HEK293 (cell line): ENCODE data around the gene C1QTNF1.
A peak's percentile ranks its signal among the peaks of the same experiment; 100 is the strongest.

ENCODE experiments used
- CTCF ChIA-PET: fragments of 350-600 bp; formaldehyde crosslinking; extraction: SDS; loops from one replicate; lab custom pipeline; 2021; ENCODE audit warnings: antibody characterized with exemption; lab: Yijun Ruan, JAX
- POLR2A ChIA-PET: fragments of 300-600 bp; formaldehyde crosslinking; extraction: SDS; loops from one replicate; lab custom pipeline; 2020; ENCODE audit warnings: antibody characterized with exemption, inconsistent platforms; lab: Yijun Ruan, JAX
- H3K27ac ChIP-seq: fragments of 200-500 bp; sonication (Bioruptor generic); 2 replicates; pipeline ENCODE4 v1.5.1; 2014; ENCODE audit warnings: low read depth, low read length, control low read depth, inconsistent platforms; ENCODE audit errors: extremely low read depth
- H3K36me3 ChIP-seq, 2 experiments: fragments of 200-500 bp in 1 of 2; sonication (Bioruptor generic) in 1 of 2; 1 replicate in 1 of 2; 2 replicates in 1 of 2; pipeline ENCODE4 v1.5.1; 2014 to 2017; ENCODE audit warnings: inconsistent platforms in 2 of 2, low read length in 2 of 2; ENCODE audit not compliant: control insufficient read depth in 2 of 2, insufficient read depth in 1 of 2
- H3K4me1 ChIP-seq: fragments of 200-500 bp; sonication (Bioruptor generic); 2 replicates; pipeline ENCODE4 v1.5.1; 2014; ENCODE audit warnings: mild to moderate bottlenecking, low read length, inconsistent platforms; ENCODE audit not compliant: control insufficient read depth, insufficient read depth
- H3K4me3 ChIP-seq: 2 replicates; pipeline ENCODE4 v1.5.1; 2011; ENCODE audit warnings: low read depth, mild to moderate bottlenecking, control low read depth, low read length, moderate library complexity
- H3K9me3 ChIP-seq: fragments of 200-500 bp; sonication (Bioruptor generic); 2 replicates; pipeline ENCODE4 v1.5.1; 2014; ENCODE audit warnings: low read depth, low read length, inconsistent platforms; ENCODE audit not compliant: control insufficient read depth, insufficient read depth
- GLI4 ChIP-seq: fragments of 450-650 bp; formaldehyde crosslinking; IDR thresholded peaks from 2 replicates; pipeline ENCODE4 v1.5.1; 2016; ENCODE audit warnings: missing biosample characterization, missing genetic modification characterization
- KLF8 ChIP-seq: fragments of 450-650 bp; formaldehyde crosslinking; IDR thresholded peaks from 2 replicates; pipeline ENCODE4 v1.5.1; 2016; ENCODE audit warnings: missing biosample characterization, missing genetic modification characterization
- RBAK ChIP-seq: fragments of 450-650 bp; formaldehyde crosslinking; IDR thresholded peaks from 2 replicates; pipeline ENCODE4 v1.5.1; 2016; ENCODE audit warnings: missing biosample characterization, missing genetic modification characterization
- SCRT1 ChIP-seq: fragments of 450-650 bp; formaldehyde crosslinking; IDR thresholded peaks from 2 replicates; pipeline ENCODE4 v1.5.1; 2016; ENCODE audit warnings: missing biosample characterization, missing genetic modification characterization, borderline replicate concordance
- SCRT2 ChIP-seq: fragments of 450-650 bp; formaldehyde crosslinking; IDR thresholded peaks from 2 replicates; pipeline ENCODE4 v1.5.1; 2016; ENCODE audit warnings: missing biosample characterization, missing genetic modification characterization
- WT1 ChIP-seq: fragments of 450-650 bp; formaldehyde crosslinking; IDR thresholded peaks from 2 replicates; pipeline ENCODE4 v1.5.1; 2016; ENCODE audit warnings: missing biosample characterization, missing genetic modification characterization
- ZBTB17 ChIP-seq: fragments of 450-650 bp; formaldehyde crosslinking; IDR thresholded peaks from 2 replicates; pipeline ENCODE4 v1.5.1; 2016; ENCODE audit warnings: missing biosample characterization, missing genetic modification characterization
- ZBTB26 ChIP-seq: fragments of 450-650 bp; formaldehyde crosslinking; optimal IDR thresholded peaks from 2 replicates; pipeline ENCODE3; 2016; ENCODE audit warnings: missing biosample characterization, mild to moderate bottlenecking, missing genetic modification characterization
- ZNF221 ChIP-seq: fragments of 450-650 bp; formaldehyde crosslinking; IDR thresholded peaks from 2 replicates; pipeline ENCODE4 v1.5.1; 2017; ENCODE audit warnings: missing biosample characterization, missing genetic modification characterization, borderline replicate concordance
- ZNF248 ChIP-seq: fragments of 450-650 bp; formaldehyde crosslinking; IDR thresholded peaks from 2 replicates; pipeline ENCODE4 v1.5.1; 2017; ENCODE audit warnings: missing biosample characterization, missing genetic modification characterization
- ZNF366 ChIP-seq: fragments of 450-650 bp; formaldehyde crosslinking; conservative IDR thresholded peaks from 2 replicates; pipeline ENCODE4 v1.5.1; 2016; ENCODE audit warnings: missing biosample characterization, missing genetic modification characterization
- ZNF530 ChIP-seq: fragments of 450-650 bp; formaldehyde crosslinking; IDR thresholded peaks from 2 replicates; pipeline ENCODE4 v1.5.1; 2016; ENCODE audit warnings: low read depth, missing biosample characterization, missing genetic modification characterization
- ZNF558 ChIP-seq: fragments of 450-650 bp; formaldehyde crosslinking; IDR thresholded peaks from 2 replicates; pipeline ENCODE4 v1.5.1; 2016; ENCODE audit warnings: missing biosample characterization, missing genetic modification characterization
- ZNF624 ChIP-seq: fragments of 450-650 bp; formaldehyde crosslinking; IDR thresholded peaks from 2 replicates; pipeline ENCODE4 v1.5.1; 2017; ENCODE audit warnings: missing biosample characterization, missing genetic modification characterization
- ZNF629 ChIP-seq: fragments of 450-650 bp; formaldehyde crosslinking; IDR thresholded peaks from 2 replicates; pipeline ENCODE4 v1.5.1; 2017; ENCODE audit warnings: missing biosample characterization, missing genetic modification characterization
- ZNF654 ChIP-seq: fragments of 450-650 bp; formaldehyde crosslinking; IDR thresholded peaks from 2 replicates; pipeline ENCODE4 v1.5.1; 2016; ENCODE audit warnings: low read depth, missing biosample characterization, missing genetic modification characterization
- ZNF658 ChIP-seq: fragments of 450-650 bp; formaldehyde crosslinking; IDR thresholded peaks from 2 replicates; pipeline ENCODE4; 2016; ENCODE audit warnings: missing biosample characterization, missing genetic modification characterization
- ZNF777 ChIP-seq: fragments of 450-650 bp; formaldehyde crosslinking; IDR thresholded peaks from 2 replicates; pipeline ENCODE4 v1.5.1; 2017; ENCODE audit warnings: missing biosample characterization, missing genetic modification characterization, borderline replicate concordance
- ZSCAN18 ChIP-seq: fragments of 450-650 bp; formaldehyde crosslinking; IDR thresholded peaks from 2 replicates; pipeline ENCODE4 v1.5.1; 2016; ENCODE audit warnings: missing biosample characterization, missing genetic modification characterization
- ZXDB ChIP-seq: fragments of 450-650 bp; formaldehyde crosslinking; IDR thresholded peaks from 2 replicates; pipeline ENCODE4 v1.5.1; 2016; ENCODE audit warnings: missing biosample characterization, missing genetic modification characterization
- TF ChIP-seq, protein P1 (sequence below): fragments of 450-650 bp; formaldehyde crosslinking; IDR thresholded peaks from 2 replicates; pipeline ENCODE4 v1.5.1; 2017; ENCODE audit warnings: missing biosample characterization, missing genetic modification characterization
- TF ChIP-seq, protein P2 (sequence below): fragments of 450-650 bp; formaldehyde crosslinking; IDR thresholded peaks from 2 replicates; pipeline ENCODE4 v1.5.1; 2016; ENCODE audit warnings: missing biosample characterization, missing genetic modification characterization, borderline replicate concordance
- TF ChIP-seq, protein P3 (sequence below): fragments of 450-650 bp; formaldehyde crosslinking; IDR thresholded peaks from 2 replicates; pipeline ENCODE4 v1.5.1; 2016; ENCODE audit warnings: missing biosample characterization, missing genetic modification characterization

C1QTNF1 gene

GRCh38 chr17:79011451-79012147, 12.4 kb upstream of the C1QTNF1 start:
- CTCF ChIA-PET = interaction anchor here (0.6 kb wide), 1 partner anchor 12 kb away, joined by 3 read pairs; no protein-coding TSS in a partner anchor
- Histone ChIP-seq H3K36me3 (peaks cover 0 to 14% of the 10 kb centered on the region in 2 experiments; a peak in 1 of 3 replicates), H3K27ac (no peak overlapping the region), H3K4me1 (peaks cover 9% of the 10 kb centered on the region), H3K4me3 (no peak overlapping the region), H3K9me3 (no peaks in the 10 kb centered on the region)
- no peak for TF ChIP-seq ZNF530
- TF ChIP-seq KLF8 (tag by site-specific recombination) = no peak
- TF ChIP-seq ZXDB (tag by site-specific recombination) = no peak
- TF ChIP-seq ZNF658 (tag by site-specific recombination) = no peak
- TF ChIP-seq ZBTB26 (tag by site-specific recombination) = no peak
- no peak for TF ChIP-seq WT1 (tag by site-specific recombination)
- no peak for TF ChIP-seq ZNF654 (tag by site-specific recombination)
- TF ChIP-seq ZNF221 = no peak
- TF ChIP-seq, protein P1, sequence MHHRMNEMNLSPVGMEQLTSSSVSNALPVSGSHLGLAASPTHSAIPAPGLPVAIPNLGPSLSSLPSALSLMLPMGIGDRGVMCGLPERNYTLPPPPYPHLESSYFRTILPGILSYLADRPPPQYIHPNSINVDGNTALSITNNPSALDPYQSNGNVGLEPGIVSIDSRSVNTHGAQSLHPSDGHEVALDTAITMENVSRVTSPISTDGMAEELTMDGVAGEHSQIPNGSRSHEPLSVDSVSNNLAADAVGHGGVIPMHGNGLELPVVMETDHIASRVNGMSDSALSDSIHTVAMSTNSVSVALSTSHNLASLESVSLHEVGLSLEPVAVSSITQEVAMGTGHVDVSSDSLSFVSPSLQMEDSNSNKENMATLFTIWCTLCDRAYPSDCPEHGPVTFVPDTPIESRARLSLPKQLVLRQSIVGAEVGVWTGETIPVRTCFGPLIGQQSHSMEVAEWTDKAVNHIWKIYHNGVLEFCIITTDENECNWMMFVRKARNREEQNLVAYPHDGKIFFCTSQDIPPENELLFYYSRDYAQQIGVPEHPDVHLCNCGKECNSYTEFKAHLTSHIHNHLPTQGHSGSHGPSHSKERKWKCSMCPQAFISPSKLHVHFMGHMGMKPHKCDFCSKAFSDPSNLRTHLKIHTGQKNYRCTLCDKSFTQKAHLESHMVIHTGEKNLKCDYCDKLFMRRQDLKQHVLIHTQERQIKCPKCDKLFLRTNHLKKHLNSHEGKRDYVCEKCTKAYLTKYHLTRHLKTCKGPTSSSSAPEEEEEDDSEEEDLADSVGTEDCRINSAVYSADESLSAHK = no peak
- no peak for TF ChIP-seq ZNF629
- no peak for TF ChIP-seq ZNF248 (tag by site-specific recombination)
- TF ChIP-seq ZNF366 = no peak
- TF ChIP-seq ZNF777 (tag by site-specific recombination) = no peak
- TF ChIP-seq ZNF624 (tag by site-specific recombination) = no peak
- TF ChIP-seq, protein P2, sequence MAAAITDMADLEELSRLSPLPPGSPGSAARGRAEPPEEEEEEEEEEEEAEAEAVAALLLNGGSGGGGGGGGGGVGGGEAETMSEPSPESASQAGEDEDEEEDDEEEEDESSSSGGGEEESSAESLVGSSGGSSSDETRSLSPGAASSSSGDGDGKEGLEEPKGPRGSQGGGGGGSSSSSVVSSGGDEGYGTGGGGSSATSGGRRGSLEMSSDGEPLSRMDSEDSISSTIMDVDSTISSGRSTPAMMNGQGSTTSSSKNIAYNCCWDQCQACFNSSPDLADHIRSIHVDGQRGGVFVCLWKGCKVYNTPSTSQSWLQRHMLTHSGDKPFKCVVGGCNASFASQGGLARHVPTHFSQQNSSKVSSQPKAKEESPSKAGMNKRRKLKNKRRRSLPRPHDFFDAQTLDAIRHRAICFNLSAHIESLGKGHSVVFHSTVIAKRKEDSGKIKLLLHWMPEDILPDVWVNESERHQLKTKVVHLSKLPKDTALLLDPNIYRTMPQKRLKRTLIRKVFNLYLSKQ = no peak
- no peak for TF ChIP-seq SCRT1
- TF ChIP-seq, protein P3, sequence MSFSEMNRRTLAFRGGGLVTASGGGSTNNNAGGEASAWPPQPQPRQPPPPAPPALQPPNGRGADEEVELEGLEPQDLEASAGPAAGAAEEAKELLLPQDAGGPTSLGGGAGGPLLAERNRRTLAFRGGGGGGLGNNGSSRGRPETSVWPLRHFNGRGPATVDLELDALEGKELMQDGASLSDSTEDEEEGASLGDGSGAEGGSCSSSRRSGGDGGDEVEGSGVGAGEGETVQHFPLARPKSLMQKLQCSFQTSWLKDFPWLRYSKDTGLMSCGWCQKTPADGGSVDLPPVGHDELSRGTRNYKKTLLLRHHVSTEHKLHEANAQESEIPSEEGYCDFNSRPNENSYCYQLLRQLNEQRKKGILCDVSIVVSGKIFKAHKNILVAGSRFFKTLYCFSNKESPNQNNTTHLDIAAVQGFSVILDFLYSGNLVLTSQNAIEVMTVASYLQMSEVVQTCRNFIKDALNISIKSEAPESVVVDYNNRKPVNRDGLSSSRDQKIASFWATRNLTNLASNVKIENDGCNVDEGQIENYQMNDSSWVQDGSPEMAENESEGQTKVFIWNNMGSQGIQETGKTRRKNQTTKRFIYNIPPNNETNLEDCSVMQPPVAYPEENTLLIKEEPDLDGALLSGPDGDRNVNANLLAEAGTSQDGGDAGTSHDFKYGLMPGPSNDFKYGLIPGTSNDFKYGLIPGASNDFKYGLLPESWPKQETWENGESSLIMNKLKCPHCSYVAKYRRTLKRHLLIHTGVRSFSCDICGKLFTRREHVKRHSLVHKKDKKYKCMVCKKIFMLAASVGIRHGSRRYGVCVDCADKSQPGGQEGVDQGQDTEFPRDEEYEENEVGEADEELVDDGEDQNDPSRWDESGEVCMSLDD (tag by site-specific recombination) = no peak
- POLR2A ChIA-PET = no interaction called here

- TF ChIP-seq SCRT1 (peak; percentile 76; the same call in 1 of the 2 replicates), ZNF558 (tag by site-specific recombination) (no peak), GLI4 (tag by site-specific recombination) (no peak), RBAK (tag by site-specific recombination) (no peak), SCRT2 (tag by site-specific recombination) (peak; percentile 91), ZSCAN18 (tag by site-specific recombination) (no peak), ZBTB17 (tag by site-specific recombination) (no peak)
- CTCF ChIA-PET = interaction anchor here (0.6 to 11.1 kb wide), 2 partner anchors 32 to 172 kb away, joined by 3 to 122 read pairs; partner anchors contain the start of gene USP36
- H3K4me3 ChIP-seq = no peak overlapping the region
These were observed 11.3 kb upstream of the C1QTNF1 start for GRCh38 chr17:79012563-79013134.

More at GRCh38 chr17:79012563-79013134, 11.3 kb upstream of the C1QTNF1 start:
- POLR2A ChIA-PET = no interaction called here
- Histone ChIP-seq H3K9me3 (no peaks in the 10 kb centered on the region), H3K36me3 (peaks cover 0 to 5% of the 10 kb centered on the region in 2 experiments; a peak in 1 of 3 replicates), H3K27ac (no peak overlapping the region), H3K4me1 (peaks cover 9% of the 10 kb centered on the region)
